ENCODE results near the gene LGR5. TPM values are rescaled to one million over a fixed set of nuclear protein-coding genes. Genes with fewer than 3 reads are reported as not detected.

Gene LGR5, protein sequence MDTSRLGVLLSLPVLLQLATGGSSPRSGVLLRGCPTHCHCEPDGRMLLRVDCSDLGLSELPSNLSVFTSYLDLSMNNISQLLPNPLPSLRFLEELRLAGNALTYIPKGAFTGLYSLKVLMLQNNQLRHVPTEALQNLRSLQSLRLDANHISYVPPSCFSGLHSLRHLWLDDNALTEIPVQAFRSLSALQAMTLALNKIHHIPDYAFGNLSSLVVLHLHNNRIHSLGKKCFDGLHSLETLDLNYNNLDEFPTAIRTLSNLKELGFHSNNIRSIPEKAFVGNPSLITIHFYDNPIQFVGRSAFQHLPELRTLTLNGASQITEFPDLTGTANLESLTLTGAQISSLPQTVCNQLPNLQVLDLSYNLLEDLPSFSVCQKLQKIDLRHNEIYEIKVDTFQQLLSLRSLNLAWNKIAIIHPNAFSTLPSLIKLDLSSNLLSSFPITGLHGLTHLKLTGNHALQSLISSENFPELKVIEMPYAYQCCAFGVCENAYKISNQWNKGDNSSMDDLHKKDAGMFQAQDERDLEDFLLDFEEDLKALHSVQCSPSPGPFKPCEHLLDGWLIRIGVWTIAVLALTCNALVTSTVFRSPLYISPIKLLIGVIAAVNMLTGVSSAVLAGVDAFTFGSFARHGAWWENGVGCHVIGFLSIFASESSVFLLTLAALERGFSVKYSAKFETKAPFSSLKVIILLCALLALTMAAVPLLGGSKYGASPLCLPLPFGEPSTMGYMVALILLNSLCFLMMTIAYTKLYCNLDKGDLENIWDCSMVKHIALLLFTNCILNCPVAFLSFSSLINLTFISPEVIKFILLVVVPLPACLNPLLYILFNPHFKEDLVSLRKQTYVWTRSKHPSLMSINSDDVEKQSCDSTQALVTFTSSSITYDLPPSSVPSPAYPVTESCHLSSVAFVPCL
- not detected for polyA plus RNA-seq (2012; ENCODE audit: missing spikeins)

DNA sequence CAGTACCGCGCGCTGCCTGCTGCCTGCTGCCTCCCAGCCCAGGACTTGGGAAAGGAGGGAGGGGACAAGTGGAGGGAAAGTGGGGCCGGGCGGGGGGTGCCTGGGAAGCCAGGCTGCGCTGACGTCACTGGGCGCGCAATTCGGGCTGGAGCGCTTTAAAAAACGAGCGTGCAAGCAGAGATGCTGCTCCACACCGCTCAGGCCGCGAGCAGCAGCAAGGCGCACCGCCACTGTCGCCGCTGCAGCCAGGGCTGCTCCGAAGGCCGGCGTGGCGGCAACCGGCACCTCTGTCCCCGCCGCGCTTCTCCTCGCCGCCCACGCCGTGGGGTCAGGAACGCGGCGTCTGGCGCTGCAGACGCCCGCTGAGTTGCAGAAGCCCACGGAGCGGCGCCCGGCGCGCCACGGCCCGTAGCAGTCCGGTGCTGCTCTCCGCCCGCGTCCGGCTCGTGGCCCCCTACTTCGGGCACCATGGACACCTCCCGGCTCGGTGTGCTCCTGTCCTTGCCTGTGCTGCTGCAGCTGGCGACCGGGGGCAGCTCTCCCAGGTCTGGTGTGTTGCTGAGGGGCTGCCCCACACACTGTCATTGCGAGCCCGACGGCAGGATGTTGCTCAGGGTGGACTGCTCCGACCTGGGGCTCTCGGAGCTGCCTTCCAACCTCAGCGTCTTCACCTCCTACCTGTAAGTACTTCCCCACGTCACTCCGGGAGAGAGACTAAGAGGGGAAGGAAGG, at the start of gene LGR5:
Gene LGR5 (plus strand): TSS at position 186 of the 732 bp plus-strand sequence. CDS start 283 bp downstream, at position 469.
- TF ChIP-seq POLR2A (IDR thresholded peaks at IDR 0.05; ENCODE audit: low read depth, low read length) (no peak), TAF1 (IDR thresholded peaks at IDR 0.05; ENCODE audit: borderline replicate concordance, low read depth, low read length) (no peak), POLR2AphosphoS5 (IDR thresholded peaks at IDR 0.05; ENCODE audit: low read depth, low read length) (no peak)
- no peak for FAIRE-seq
- DNase-seq (ENCODE audit: insufficient read length), result no peak

- peak; percentile 85 for FAIRE-seq
- DNase-seq (ENCODE audit: insufficient read length), result peak; percentile 10
- TF ChIP-seq POLR2A (IDR thresholded peaks at IDR 0.05; ENCODE audit: low read depth, low read length) (no peak), POLR2AphosphoS5 (IDR thresholded peaks at IDR 0.05; ENCODE audit: low read depth, low read length) (no peak), TAF1 (IDR thresholded peaks at IDR 0.05; ENCODE audit: borderline replicate concordance, low read depth, low read length) (no peak)
These were observed 47.0 kb upstream of the LGR5 start for GRCh38 chr12:71392521-71393145.

DNA sequence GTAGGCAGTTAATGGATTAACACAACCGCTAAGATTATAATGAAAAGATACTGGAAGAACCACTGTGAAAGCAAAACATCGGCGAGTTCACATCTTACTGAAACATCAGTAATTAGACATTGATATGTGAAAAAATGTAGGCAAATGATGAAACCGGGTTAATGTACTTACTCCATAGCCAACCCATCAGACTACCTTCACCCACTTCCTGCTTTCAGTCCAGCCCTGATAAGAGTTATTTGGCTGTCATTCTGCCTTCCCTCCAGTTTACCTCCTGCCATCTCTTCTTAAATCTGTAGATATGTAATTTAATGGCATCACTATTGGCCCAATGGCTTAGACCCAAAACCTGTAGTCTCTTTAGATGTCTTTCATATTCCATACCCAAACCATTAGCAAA, 46.0 kb upstream of the LGR5 start:
- no peak for FAIRE-seq

DNA sequence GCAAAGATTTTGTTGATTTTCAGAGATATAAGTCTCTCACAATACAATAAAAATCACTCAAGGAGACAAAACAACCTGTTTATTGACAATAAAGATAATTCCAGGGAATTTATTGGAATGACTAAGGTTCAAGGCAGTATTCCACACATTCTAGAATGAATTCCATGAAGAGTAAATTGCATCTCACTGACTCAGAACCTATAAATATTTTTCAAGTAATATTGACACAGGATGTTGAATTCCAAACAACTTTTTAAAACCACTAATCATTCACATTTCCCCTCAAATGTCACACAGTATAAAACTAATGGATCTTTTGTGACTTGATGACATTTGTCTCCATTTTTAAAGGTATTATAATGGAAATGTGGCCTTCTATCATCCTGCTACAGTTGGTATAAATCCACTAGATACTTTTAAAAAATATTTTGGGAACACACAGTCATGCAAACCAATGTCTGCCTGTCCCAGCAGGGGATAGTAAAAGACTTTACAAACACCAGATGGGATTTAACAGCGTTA, 42.1 kb upstream of the LGR5 start:
- TF ChIP-seq TAF1 (IDR thresholded peaks at IDR 0.05; ENCODE audit: borderline replicate concordance, low read depth, low read length) (no peak), POLR2A (IDR thresholded peaks at IDR 0.05; ENCODE audit: low read depth, low read length) (no peak), POLR2AphosphoS5 (IDR thresholded peaks at IDR 0.05; ENCODE audit: low read depth, low read length) (no peak)
- DNase-seq (ENCODE audit: insufficient read length), result no peak
- FAIRE-seq, result no peak

More for the DNA sequence above, 46.0 kb upstream of the LGR5 start:
- TF ChIP-seq TAF1 (IDR thresholded peaks at IDR 0.05; ENCODE audit: borderline replicate concordance, low read depth, low read length), result no peak
- no peak for TF ChIP-seq POLR2AphosphoS5 (IDR thresholded peaks at IDR 0.05; ENCODE audit: low read depth, low read length)
- no peak for TF ChIP-seq POLR2A (IDR thresholded peaks at IDR 0.05; ENCODE audit: low read depth, low read length)
- DNase-seq (ENCODE audit: insufficient read length), result no peak

DNA sequence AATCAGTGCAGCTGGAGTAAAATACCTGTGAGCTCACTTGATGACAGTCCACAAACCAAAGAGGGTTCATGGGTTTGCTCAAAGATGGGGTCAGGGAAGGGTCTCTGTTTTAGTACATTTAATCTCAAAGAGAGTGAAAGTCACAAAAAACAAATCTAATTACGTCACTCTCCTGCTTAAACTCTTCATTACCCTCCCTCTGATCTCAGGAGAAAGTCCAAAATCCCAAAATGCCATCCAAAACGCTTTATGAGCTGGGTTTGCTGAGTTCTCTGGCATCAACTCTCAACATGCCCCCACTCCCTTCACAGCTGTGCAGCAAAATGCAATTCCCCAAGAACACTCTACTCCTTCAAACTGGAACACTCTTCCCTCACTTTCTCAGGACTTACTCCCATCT, 40.4 kb upstream of the LGR5 start:
- TF ChIP-seq TAF1 (IDR thresholded peaks at IDR 0.05; ENCODE audit: borderline replicate concordance, low read depth, low read length) (no peak), POLR2AphosphoS5 (IDR thresholded peaks at IDR 0.05; ENCODE audit: low read depth, low read length) (no peak), POLR2A (IDR thresholded peaks at IDR 0.05; ENCODE audit: low read depth, low read length) (no peak)
- DNase-seq (ENCODE audit: insufficient read length) (no peak), FAIRE-seq (no peak)

DNA sequence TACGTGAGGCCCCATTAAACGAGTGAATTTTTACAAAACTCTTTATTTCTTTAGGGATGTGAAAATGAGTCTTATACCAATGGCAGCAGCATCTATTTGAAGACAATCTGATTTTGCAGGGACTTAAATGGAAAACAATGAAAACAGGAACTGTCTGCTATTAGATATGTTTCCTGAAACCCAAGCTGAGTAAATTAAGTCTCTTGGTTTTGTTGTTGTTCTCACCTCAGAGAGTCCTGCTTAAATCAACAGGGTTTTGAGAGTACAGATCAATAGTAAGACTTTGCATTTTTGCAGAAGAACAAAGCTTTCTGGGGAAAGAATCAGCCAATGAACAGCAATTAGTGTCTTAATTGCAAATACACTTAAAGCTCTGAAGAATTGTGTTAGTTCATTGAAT, 39.1 kb upstream of the LGR5 start:
- DNase-seq (ENCODE audit: insufficient read length), result no peak
- no peak for FAIRE-seq
- no peak for TF ChIP-seq TAF1 (IDR thresholded peaks at IDR 0.05; ENCODE audit: borderline replicate concordance, low read depth, low read length)
- no peak for TF ChIP-seq POLR2A (IDR thresholded peaks at IDR 0.05; ENCODE audit: low read depth, low read length)
- TF ChIP-seq POLR2AphosphoS5 (IDR thresholded peaks at IDR 0.05; ENCODE audit: low read depth, low read length), result no peak

DNA sequence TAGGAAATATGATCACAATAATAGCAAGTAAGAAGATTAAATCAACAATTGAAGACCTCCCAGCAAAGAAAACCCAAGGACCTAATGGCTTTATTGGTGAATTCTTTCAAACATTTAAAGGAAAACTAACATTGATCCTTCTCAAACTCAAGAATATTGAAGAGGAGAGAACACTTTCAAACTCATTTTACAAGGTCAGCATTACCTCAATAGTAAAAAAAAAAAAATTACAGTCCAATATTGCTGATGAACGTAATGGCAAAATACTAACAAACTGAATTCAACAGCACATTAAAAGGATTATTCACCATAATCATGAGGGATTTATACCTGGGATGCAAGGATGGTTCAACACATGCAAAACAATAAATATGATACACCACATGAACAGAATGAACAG, 33.7 kb upstream of the LGR5 start:
- no peak for FAIRE-seq
- no peak for DNase-seq (ENCODE audit: insufficient read length)
- TF ChIP-seq POLR2AphosphoS5 (IDR thresholded peaks at IDR 0.05; ENCODE audit: low read depth, low read length) (no peak), TAF1 (IDR thresholded peaks at IDR 0.05; ENCODE audit: borderline replicate concordance, low read depth, low read length) (no peak), POLR2A (IDR thresholded peaks at IDR 0.05; ENCODE audit: low read depth, low read length) (no peak)

DNA sequence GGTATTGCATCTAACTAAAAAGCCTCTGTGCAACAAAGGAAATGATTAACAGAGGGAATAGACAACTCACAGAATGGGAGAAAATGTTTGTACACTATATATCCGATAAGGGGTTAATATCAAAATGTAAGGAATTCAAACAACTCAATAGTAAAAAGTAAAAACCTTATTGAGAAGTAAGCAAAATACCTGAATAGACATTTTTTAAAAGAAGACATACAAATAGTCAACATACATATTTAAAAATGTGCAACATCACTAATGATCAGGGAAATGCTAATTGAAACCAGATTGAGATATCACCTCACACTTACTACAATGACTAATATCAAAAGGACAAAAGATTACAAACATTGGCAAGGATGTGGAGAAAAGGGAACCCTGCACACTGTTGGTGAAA, 31.9 kb upstream of the LGR5 start:
- TF ChIP-seq POLR2A (IDR thresholded peaks at IDR 0.05; ENCODE audit: low read depth, low read length), result no peak
- no peak for TF ChIP-seq TAF1 (IDR thresholded peaks at IDR 0.05; ENCODE audit: borderline replicate concordance, low read depth, low read length)
- no peak for TF ChIP-seq POLR2AphosphoS5 (IDR thresholded peaks at IDR 0.05; ENCODE audit: low read depth, low read length)
- FAIRE-seq (no peak), DNase-seq (ENCODE audit: insufficient read length) (no peak)

DNA sequence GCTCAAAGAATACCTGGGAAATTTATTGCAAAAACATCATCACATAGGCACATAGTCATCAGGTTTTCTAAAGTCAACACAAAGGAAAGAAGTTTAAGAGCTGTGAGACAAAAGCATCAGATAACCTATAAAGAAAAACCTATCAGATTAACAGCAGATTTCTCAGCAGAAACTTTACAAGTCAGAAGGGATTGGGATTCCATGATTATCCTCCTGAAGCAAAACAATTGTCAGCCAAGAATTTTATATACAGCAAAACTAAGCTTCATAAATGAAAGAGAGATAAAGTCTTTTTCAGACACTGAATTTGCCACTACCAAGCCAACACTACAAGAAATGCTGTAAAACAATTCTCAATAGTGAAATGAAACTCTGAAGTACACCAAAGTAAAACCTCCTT, 28.8 kb upstream of the LGR5 start:
- FAIRE-seq, result no peak
- TF ChIP-seq POLR2A (IDR thresholded peaks at IDR 0.05; ENCODE audit: low read depth, low read length), result no peak
- TF ChIP-seq POLR2AphosphoS5 (IDR thresholded peaks at IDR 0.05; ENCODE audit: low read depth, low read length), result no peak
- no peak for TF ChIP-seq TAF1 (IDR thresholded peaks at IDR 0.05; ENCODE audit: borderline replicate concordance, low read depth, low read length)
- DNase-seq (ENCODE audit: insufficient read length), result no peak

DNA sequence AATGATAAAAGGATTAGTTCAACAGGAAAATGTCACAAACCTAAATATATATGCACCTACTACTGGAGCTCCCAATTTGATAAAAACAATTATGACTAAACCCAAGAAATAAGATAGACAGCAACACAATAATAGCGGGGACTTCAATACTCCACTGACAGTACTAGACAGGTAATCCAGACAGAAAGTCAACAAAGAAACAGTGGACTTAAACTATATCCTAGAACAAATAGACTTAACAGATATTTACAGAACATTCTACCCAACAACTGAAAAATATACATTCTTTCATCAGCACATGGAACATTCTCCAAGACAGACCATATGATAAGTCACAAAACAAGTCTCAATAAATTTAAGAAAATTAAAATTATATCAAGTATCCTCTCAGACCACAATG, 28.0 kb upstream of the LGR5 start:
- FAIRE-seq (no peak), DNase-seq (ENCODE audit: insufficient read length) (no peak)
- TF ChIP-seq POLR2A (IDR thresholded peaks at IDR 0.05; ENCODE audit: low read depth, low read length) (no peak), TAF1 (IDR thresholded peaks at IDR 0.05; ENCODE audit: borderline replicate concordance, low read depth, low read length) (no peak), POLR2AphosphoS5 (IDR thresholded peaks at IDR 0.05; ENCODE audit: low read depth, low read length) (no peak)
